Mesenchymal stem cell (in vitro differentiated cells and primary cell): ENCODE results near the gene MAST2.

Experiments
- DNase-seq: peaks from one replicate; pipeline ENCODE4 v3.0.0-alpha.2; 2013
- H2AFZ ChIP-seq: one replicate; pipeline ENCODE4 v1.6.1; 2013; ENCODE audit warnings: low read depth, mild to moderate bottlenecking, control low read depth, inconsistent platforms, low read length, moderate library complexity
- H2AK5ac ChIP-seq: 2 replicates; pipeline ENCODE4 v1.6.1; 2013; ENCODE audit warnings: low read length, moderate library complexity, mild to moderate bottlenecking, inconsistent platforms; ENCODE audit not compliant: severe bottlenecking
- H2BK120ac ChIP-seq: one replicate; pipeline ENCODE4 v1.6.1; 2013; ENCODE audit warnings: low read depth, mild to moderate bottlenecking, inconsistent platforms, low read length, moderate library complexity
- H2BK12ac ChIP-seq, 2 experiments: one replicate each; pipeline ENCODE4 v1.6.1; 2013; ENCODE audit warnings: inconsistent platforms in 2 of 2, low read length in 2 of 2, mild to moderate bottlenecking in 2 of 2, moderate library complexity in 2 of 2, control low read depth in 1 of 2
- H2BK15ac ChIP-seq: one replicate; pipeline ENCODE4 v1.6.1; 2013; ENCODE audit warnings: mild to moderate bottlenecking, low read depth, inconsistent platforms; ENCODE audit not compliant: poor library complexity, severe bottlenecking
- H2BK5ac ChIP-seq: 2 replicates; pipeline ENCODE4 v1.6.1; 2013; ENCODE audit warnings: low read depth, mild to moderate bottlenecking, low read length, control low read depth, inconsistent platforms; ENCODE audit not compliant: poor library complexity, severe bottlenecking
- H3K14ac ChIP-seq, 2 experiments: one replicate each; pipeline ENCODE4 v1.6.1; 2013; ENCODE audit warnings: inconsistent platforms in 2 of 2, low read length in 2 of 2, control low read depth in 1 of 2, mild to moderate bottlenecking in 1 of 2, moderate library complexity in 1 of 2
- H3K18ac ChIP-seq, 2 experiments: one replicate each; pipeline ENCODE4 v1.6.1; 2013; ENCODE audit warnings: inconsistent platforms in 2 of 2, low read length in 2 of 2, control low read depth in 1 of 2, low read depth in 1 of 2, mild to moderate bottlenecking in 1 of 2
- H3K23ac ChIP-seq, 2 experiments: one replicate each; pipeline ENCODE4 v1.6.1; 2013; ENCODE audit warnings: inconsistent platforms in 2 of 2, low read length in 2 of 2, mild to moderate bottlenecking in 2 of 2, moderate library complexity in 2 of 2, control low read depth in 1 of 2
- H3K27ac ChIP-seq: 2 replicates; pipeline ENCODE4 v1.5.1; 2013; ENCODE audit warnings: mild to moderate bottlenecking, moderate library complexity, low read length, control low read depth, inconsistent platforms; ENCODE audit not compliant: poor library complexity, severe bottlenecking
- H3K27me3 ChIP-seq, 2 experiments: 2 replicates each; pipeline versions ENCODE4 v1.6.1 to v1.7.0; 2013; ENCODE audit warnings: low read length in 2 of 2, mild to moderate bottlenecking in 2 of 2, moderate library complexity in 2 of 2, control low read depth in 1 of 2, inconsistent platforms in 1 of 2; ENCODE audit not compliant: control insufficient read depth in 1 of 2, insufficient read depth in 1 of 2
- H3K36me3 ChIP-seq, 2 experiments: 2 replicates each; pipeline versions ENCODE4 v1.6.1 to v1.7.0; 2013; ENCODE audit warnings: low read length in 2 of 2, control low read depth in 1 of 2, inconsistent platforms in 1 of 2, low read depth in 1 of 2, mild to moderate bottlenecking in 1 of 2; ENCODE audit not compliant: insufficient read depth in 2 of 2, control insufficient read depth in 1 of 2
- H3K4ac ChIP-seq, 2 experiments: one replicate each; pipeline ENCODE4 v1.6.1; 2013; ENCODE audit warnings: inconsistent platforms in 2 of 2, low read length in 2 of 2, mild to moderate bottlenecking in 2 of 2, moderate library complexity in 2 of 2, control low read depth in 1 of 2, low read depth in 1 of 2
- H3K4me1 ChIP-seq: 2 replicates; pipeline ENCODE4 v1.6.1; 2013; ENCODE audit warnings: low read depth, low read length, control low read depth; ENCODE audit not compliant: control insufficient read depth, insufficient read depth
- H3K4me2 ChIP-seq: 2 replicates; pipeline ENCODE4 v1.6.1; 2013; ENCODE audit warnings: low read length, mild to moderate bottlenecking, inconsistent platforms; ENCODE audit not compliant: poor library complexity, severe bottlenecking
- H3K4me3 ChIP-seq, 2 experiments: 2 replicates each; pipeline versions ENCODE4 v1.5.1 to v1.7.0; 2013; ENCODE audit warnings: low read length in 2 of 2, mild to moderate bottlenecking in 2 of 2, control low read depth in 1 of 2, low read depth in 1 of 2; ENCODE audit not compliant: insufficient read depth in 1 of 2
- H3K79me1 ChIP-seq: replicated peaks from 2 replicates; pipeline ENCODE4 v1.6.1; 2013; ENCODE audit warnings: mild to moderate bottlenecking, control low read depth, low read length, inconsistent platforms; ENCODE audit not compliant: poor library complexity, severe bottlenecking
- H3K9ac ChIP-seq: 2 replicates; pipeline ENCODE4 v1.7.0; 2013; ENCODE audit warnings: mild to moderate bottlenecking, low read length, moderate library complexity
- H3K9me3 ChIP-seq: 2 replicates; pipeline ENCODE4 v1.7.0; 2013; ENCODE audit warnings: mild to moderate bottlenecking, low read length; ENCODE audit not compliant: control insufficient read depth
- H4K8ac ChIP-seq: one replicate; pipeline ENCODE4 v1.6.1; 2013; ENCODE audit warnings: inconsistent platforms, mild to moderate bottlenecking, low read length, moderate library complexity
- H4K91ac ChIP-seq: one replicate; pipeline ENCODE4 v1.6.1; 2013; ENCODE audit warnings: mild to moderate bottlenecking, low read length, inconsistent platforms
- WGBS: methylation state at CpG from one replicate; pipeline ENCODE4 v1.1.7; 2013; ENCODE audit warnings: mixed read lengths; 5-methylcytosine and 5-hydroxymethylcytosine counted together

The MAST2 gene

DNA sequence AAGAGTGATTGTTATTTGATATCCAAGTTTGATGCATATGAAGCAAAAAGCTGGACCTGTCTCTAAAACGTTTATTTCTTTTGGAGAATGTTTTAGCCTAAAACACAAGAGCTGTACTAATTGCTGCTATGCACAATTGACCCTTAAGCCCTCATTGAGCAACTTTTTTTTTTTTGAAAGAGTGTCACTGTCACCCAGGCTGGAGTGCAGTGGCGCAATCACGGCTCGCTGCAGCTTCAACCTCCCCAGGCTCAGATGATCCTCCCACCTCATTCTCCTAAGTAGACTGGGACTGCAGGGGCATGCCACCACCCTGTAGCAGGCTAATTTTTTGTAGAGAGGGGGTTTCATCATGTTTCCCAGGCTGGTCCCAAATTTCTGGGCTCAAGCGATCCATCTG lies 199.9 kb downstream of the MAST2 start:
- Histone ChIP-seq H3K9ac (no peak overlapping the region), H3K36me3 (peaks cover 17 to 55% of the 10 kb centered on the region in 2 experiments), H3K18ac (no peak overlapping the region), H3K4me2 (no peak overlapping the region), H4K91ac (no peak overlapping the region), H4K8ac (no peak overlapping the region), H3K4me3 (no peak overlapping the region), H3K27me3 (no peaks in the 10 kb centered on the region), H2BK12ac (no peak overlapping the region), H3K27ac (no peak overlapping the region), H2AFZ (no peak overlapping the region), H2BK15ac (no peak overlapping the region), H3K9me3 (no peaks in the 10 kb centered on the region), H2AK5ac (no peak overlapping the region), H3K14ac (no peak overlapping the region), H2BK5ac (no peak overlapping the region), H3K79me1 (no peaks in the 10 kb centered on the region), H2BK120ac (no peak overlapping the region), H3K4ac (no peak overlapping the region), H3K4me1 (no peaks in the 10 kb centered on the region), H3K23ac (no peak overlapping the region)
- 93% methylated on average over 5 of the region's 5 CpGs for WGBS
- no peak for DNase-seq

DNA sequence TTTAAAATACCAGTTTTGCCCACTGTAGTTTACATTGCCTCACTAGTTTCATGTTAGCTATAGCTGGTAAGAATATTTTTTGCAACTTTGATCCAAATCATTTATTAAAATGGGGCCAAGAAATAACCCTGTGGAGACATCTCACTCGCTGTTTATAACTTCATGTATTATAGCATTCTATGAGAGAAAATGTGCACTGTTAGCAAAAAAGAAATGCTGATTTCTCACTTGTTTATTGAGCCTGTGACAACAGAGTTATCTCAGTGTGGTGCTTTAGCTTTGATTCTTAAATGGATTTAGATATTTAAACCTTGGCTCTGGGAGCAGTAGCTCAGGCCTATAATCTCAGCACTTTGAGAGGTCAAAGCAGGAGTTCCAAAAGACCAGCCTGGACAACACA lies 201.1 kb downstream of the MAST2 start:
- no peak overlapping the region for H2AK5ac ChIP-seq

DNA sequence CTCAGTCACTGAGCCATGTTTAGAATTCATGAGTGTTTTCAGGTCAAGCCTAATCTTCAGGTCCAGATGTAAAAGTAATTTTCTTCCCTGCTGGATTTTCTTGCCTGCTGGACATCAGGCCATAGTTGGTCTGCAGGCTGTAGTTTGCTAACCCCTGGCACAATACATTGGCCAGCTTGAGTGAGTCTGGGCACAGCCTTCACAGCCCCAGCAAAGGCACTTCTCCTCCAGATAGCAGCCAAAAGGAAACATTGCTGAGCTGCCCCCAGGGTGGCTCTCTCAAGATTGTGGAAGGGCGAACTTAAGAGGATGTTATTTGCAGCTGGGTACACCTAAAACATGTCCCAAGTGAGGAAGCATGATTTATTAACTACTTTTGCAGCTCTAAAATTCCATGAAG lies 202.2 kb downstream of the MAST2 start:
- no peak overlapping the region for H3K14ac ChIP-seq
- H4K91ac ChIP-seq, result no peak overlapping the region
- WGBS, result 86% methylated on average over 1 of the region's 1 CpG
- no peak overlapping the region for H3K4ac ChIP-seq
- H2BK12ac ChIP-seq, result no peak overlapping the region
- H3K9me3 ChIP-seq, result no peaks in the 10 kb centered on the region
- H3K4me1 ChIP-seq, result no peaks in the 10 kb centered on the region
- no peaks in the 10 kb centered on the region for H3K79me1 ChIP-seq
- no peak overlapping the region for H3K4me3 ChIP-seq
- no peak for DNase-seq
- H2BK15ac ChIP-seq, result no peak overlapping the region
- no peak overlapping the region for H3K27ac ChIP-seq
- no peak overlapping the region for H4K8ac ChIP-seq
- H3K9ac ChIP-seq, result no peak overlapping the region
- H3K4me2 ChIP-seq, result no peak overlapping the region
- H3K36me3 ChIP-seq, result peaks cover 15 to 70% of the 10 kb centered on the region in 2 experiments
- H2AFZ ChIP-seq, result no peak overlapping the region
- H3K27me3 ChIP-seq, result no peaks in the 10 kb centered on the region
- no peak overlapping the region for H2AK5ac ChIP-seq
- no peak overlapping the region for H2BK120ac ChIP-seq
- no peak overlapping the region for H2BK5ac ChIP-seq
- H3K23ac ChIP-seq, result no peak overlapping the region
- no peak overlapping the region for H3K18ac ChIP-seq

More for the DNA sequence above, 201.1 kb downstream of the MAST2 start:
- Histone ChIP-seq H3K4me1 (no peaks in the 10 kb centered on the region), H3K23ac (no peak overlapping the region), H3K36me3 (peaks cover 21 to 62% of the 10 kb centered on the region in 2 experiments), H3K27ac (no peak overlapping the region), H2BK12ac (no peak overlapping the region), H3K4me3 (no peak overlapping the region), H3K79me1 (no peaks in the 10 kb centered on the region), H3K18ac (no peak overlapping the region), H4K8ac (no peak overlapping the region), H2BK5ac (no peak overlapping the region), H3K4me2 (no peak overlapping the region), H3K9me3 (no peaks in the 10 kb centered on the region), H4K91ac (no peak overlapping the region), H3K9ac (no peak overlapping the region), H2BK15ac (no peak overlapping the region), H3K27me3 (no peaks in the 10 kb centered on the region), H2BK120ac (no peak overlapping the region), H3K4ac (no peak overlapping the region), H3K14ac (no peak overlapping the region), H2AFZ (no peak overlapping the region)
- no peak for DNase-seq
- no CpG with 5 or more reads among the region's 1 CpG for WGBS

DNA sequence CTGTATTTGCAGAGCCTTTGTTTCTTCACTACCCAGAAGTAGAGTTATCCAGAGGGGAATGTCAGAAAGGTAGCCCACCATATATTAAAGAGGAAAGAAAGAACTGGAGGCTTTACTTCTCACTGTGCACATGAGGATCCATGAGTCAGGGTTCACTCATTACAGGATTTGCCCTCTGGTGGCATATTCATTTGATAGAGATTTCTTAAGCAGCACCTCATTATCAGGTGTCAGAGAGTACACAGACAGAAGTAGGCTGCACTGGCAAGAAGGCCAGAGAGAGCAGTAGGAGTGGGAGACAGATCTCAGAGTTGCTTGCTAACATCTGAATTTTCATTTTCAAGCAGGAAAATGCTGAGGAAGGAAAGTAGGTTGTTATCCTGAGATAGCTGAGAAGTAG lies 205.2 kb downstream of the MAST2 start:
- Histone ChIP-seq H2BK12ac (no peak overlapping the region), H3K9ac (no peak overlapping the region), H2AFZ (no peak overlapping the region), H3K27ac (no peak overlapping the region), H2BK120ac (no peak overlapping the region), H3K23ac (no peak overlapping the region), H3K79me1 (no peaks in the 10 kb centered on the region), H3K18ac (no peak overlapping the region), H3K9me3 (no peaks in the 10 kb centered on the region), H3K27me3 (no peaks in the 10 kb centered on the region), H2BK15ac (no peak overlapping the region), H2AK5ac (no peak overlapping the region), H3K4me2 (no peak overlapping the region), H4K91ac (no peak overlapping the region), H3K36me3 (peaks cover 15 to 82% of the 10 kb centered on the region in 2 experiments), H3K4ac (no peak overlapping the region), H3K4me1 (no peaks in the 10 kb centered on the region), H4K8ac (no peak overlapping the region), H2BK5ac (no peak overlapping the region), H3K14ac (no peak overlapping the region), H3K4me3 (no peak overlapping the region)
- no peak for DNase-seq
